HG02610 (cell line): Measurements from ENCODE around the gene PDE11A.

Experiments
- ATAC-seq: cut with Tn5 transposase; IDR thresholded peaks from one replicate; pipeline ENCODE4 v1.9.1; 2021; ENCODE audit warnings: mild to moderate bottlenecking, moderate library complexity; ENCODE audit not compliant: unreplicated experiment

PDE11A gene

DNA sequence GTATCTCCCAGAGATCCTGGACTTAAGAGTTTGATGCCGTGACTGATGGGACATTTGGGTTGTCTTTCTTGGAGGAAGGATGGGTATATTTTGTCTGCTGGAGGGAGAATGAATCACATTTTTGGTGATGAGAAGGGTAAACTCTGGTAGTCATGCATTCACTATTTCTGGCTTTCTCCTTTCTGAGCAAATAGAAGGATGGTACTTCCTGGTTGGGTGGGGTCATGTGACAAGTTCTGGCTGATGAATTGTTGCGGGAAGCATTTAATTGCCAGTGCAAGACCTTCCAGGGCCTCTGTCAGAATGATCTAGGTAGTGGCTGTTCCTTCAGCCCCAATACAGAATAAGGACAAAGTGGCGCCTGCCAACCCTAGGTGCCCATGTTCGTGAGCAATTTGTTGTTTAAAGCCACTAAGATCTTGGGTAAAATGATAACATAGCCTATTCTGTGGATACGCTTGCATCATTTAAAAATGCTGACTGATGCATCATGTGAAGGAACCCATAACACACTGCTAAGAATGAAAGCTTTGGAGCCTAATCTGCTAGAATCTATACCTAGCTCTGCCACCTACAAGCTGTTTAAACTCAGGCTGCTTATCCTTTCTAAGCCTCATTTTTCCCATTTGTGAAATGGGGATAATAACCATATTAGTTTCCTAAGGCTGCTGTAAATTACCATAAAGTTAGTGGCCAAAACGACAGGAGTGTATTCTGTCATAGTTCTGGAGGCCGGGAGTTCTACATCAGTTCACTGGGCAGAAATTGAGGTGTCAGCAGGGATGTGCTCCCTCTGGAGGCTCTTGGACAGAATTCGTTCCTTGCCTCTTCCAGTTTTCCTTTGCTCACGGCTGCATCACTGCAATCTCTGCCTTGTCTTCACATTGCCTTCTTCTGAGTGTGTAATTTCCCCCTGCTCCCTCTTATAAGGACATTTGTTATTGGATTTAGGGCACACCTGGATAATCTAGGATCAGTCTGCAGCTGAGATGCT is 398.7 kb downstream of the PDE11A start:
- ATAC-seq = no peak

GRCh38 chr2:177671662-177672061 is 400.9 kb downstream of the PDE11A start:
- no peak for ATAC-seq

- ATAC-seq = no peak
These were observed 401.6 kb downstream of the PDE11A start for GRCh38 chr2:177670791-177671535.

DNA sequence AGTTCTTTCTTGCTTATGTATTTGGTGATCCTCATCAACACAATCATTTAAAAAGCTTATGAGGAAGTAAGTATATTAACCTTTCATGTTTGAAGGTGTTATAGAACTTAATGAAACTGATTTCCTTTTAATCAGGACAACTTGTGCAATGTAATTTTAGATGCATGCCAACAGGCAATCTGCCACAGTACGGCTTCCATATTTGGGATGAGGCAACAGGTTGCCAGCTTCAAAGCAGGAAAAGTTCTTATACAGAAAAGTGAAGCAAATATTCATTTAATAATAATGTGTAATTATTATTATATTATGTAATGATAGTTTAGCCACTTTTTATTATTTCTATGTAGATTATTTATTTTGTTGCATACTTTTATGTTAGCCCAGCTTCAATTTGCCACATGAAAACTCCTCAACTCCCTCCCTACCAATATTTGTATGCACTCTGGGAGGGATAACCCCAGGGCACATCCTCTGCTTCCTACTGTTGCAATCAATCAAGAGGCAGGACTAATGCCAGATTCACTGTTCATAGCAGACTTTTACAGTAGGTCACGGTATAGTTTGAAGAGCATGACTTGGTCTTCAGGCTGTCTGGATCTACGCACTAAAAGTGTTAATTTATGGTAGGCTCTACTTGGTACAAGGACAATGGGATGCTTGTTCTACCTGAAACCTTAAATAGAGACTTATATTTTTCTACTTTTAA is 402.8 kb downstream of the PDE11A start:
- ATAC-seq = no peak

- no peak for ATAC-seq
These were observed 403.4 kb downstream of the PDE11A start for GRCh38 chr2:177669201-177669600.

- no peak for ATAC-seq
These were observed 404.0 kb downstream of the PDE11A start for GRCh38 chr2:177668617-177669016.

- no peak for ATAC-seq
These were observed 405.0 kb downstream of the PDE11A start for GRCh38 chr2:177667626-177668025.

- no peak for ATAC-seq
These were observed 406.2 kb downstream of the PDE11A start for GRCh38 chr2:177666408-177666807.

- ATAC-seq = no peak
These were observed 406.6 kb downstream of the PDE11A start for GRCh38 chr2:177665948-177666347.

GRCh38 chr2:177665328-177665727 is 407.2 kb downstream of the PDE11A start:
- ATAC-seq = no peak

DNA sequence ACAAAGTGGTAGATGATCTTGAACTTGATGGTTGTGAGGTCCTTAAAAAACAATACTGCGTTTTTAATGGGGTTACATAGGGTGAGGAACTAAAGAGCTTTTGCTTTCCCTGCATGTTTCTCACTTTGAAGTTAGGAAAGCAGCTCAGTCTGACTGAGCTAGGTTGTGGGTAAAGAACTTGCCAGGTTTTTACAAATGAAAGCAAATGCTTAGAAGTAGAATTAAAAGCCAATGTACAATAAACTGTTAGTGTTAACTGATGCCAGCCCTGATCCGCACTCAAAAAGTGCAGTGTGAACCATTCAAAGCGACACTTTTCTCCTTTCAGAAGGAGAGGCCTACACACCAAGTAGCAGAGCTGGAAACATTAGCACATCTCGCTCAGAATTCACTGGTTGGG is 409.7 kb downstream of the PDE11A start:
- no peak for ATAC-seq

DNA sequence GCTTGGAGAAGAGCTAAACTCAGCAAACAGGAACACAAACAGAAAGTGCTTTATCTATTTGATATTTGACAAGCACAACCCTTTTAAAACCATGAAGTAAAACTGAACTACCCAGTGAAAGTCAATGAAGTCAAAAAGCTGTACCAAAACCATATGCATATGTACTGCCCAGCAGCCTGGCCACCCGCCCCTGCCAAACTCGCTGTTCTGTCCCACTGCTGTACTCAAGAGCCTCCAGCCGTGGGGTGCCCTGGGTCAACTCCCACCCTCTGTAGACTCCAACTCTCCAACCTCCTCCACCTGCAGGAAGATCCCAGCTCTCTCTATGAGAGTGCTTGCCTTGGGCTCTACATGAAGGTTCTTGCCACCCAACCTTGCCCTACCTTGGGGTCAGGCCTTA is 411.8 kb downstream of the PDE11A start:
- no peak for ATAC-seq

GRCh38 chr2:177658309-177658708 is 414.3 kb downstream of the PDE11A start:
- ATAC-seq = no peak

GRCh38 chr2:177651833-177652232 is 420.7 kb downstream of the PDE11A start:
- ATAC-seq = no peak

DNA sequence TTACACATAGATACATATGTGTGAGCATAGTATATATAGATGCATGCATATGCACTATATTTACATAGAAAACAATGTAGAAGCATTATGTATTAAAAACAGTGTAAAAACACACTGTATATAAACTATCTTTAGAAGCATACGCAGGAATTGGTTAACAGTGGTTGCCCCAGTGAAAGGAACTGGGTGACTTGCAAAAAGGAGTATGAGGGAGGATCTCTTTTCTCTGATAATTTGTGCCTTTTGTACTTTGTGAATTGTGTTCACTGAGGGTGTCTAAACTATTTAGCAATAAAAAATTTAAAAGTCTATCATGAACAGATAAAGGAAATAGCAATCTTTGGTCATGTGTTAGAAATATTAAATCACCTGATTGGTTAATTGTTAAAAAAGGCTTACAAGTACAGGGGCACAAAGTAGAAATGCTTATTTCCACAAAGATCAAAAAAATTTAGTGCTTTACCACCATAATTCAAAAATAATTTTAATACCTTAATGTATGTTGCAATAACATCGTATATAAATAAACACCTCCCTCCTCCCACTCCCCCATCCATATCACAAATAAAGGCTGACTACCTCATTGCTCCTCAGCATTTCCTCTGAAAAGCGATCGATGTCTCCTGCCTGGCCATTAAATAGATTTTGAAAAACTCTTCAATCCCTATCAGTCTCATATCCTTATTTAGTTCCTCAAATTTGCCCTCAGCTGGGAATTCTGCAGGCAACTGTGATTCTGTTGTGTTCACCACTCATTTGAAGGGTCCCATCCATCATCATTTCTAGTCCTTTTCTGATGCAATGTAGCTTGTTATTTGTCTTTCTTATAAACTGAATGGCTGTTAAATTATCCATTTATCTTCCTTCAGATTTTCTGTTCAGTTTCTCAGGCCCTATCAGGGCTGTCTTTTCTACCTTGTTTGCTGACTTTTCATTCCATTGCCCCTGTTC is 422.7 kb downstream of the PDE11A start:
- ATAC-seq = no peak

- ATAC-seq = no peak
These were observed 425.8 kb downstream of the PDE11A start for GRCh38 chr2:177646791-177647190.

GRCh38 chr2:177646241-177646640 is 426.3 kb downstream of the PDE11A start:
- no peak for ATAC-seq

DNA sequence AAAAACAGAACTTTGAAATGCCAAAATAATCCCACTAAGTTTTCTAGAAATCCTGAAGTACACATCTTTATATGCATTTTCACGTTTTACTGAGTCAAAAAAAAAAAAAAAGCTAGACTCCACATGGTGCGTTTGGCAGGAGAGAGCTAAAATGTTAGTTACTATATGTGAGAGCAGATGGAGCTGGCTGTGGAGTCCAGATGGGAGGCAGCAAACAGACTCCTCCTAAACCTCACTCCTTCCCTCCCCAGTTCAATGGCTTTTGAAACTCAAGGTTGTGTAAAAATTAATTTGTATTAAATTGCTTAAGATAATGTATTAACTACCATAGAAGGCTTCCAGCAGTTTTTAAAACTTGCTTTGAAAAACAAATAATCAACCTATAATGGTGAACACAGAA is 431.2 kb downstream of the PDE11A start:
- no peak for ATAC-seq

- no peak for ATAC-seq
These were observed 432.2 kb downstream of the PDE11A start for GRCh38 chr2:177640423-177640822.

DNA sequence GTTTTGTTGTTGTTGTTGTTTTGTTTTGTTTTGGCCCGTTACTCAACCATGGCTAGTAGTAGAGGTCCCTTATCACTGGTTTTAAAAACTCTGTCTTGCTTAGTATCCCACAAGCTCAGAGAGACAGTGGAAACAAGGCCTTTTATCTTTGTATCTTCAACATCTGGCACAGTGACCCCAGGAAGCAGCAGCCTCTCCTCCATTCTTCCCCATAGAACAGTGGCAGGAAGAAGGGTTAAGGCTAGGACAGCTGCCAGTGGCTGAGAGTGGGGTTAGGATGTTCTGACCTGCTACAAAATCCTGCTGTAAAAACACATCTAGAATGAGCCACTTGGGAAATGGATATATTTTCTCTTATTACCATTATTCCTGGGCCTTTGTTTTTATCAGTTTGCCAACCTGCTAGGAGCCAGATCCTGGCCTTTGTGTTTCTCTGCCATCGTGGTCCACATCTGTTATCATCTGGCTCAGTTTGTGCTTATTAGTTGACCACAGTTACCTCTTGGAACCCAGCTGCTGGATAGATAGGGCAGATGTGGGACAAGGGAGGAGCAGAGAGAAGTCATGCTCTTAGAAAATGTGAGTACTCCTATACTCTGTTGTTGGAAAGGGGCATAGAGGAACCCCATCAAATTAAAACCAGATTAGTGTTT is 433.2 kb downstream of the PDE11A start:
- ATAC-seq = no peak
